HG03439 (cell line): ENCODE results near the gene SHQ1.
"Not testable (repeated sequence)": the region's sequence is repeated elsewhere in the genome, so short reads cannot be mapped to it uniquely, and the experiment has no call there.

Experiments used
- ATAC-seq: cut with Tn5 transposase; IDR thresholded peaks from one replicate; pipeline ENCODE4 v1.9.1; 2021; ENCODE audit warnings: mild to moderate bottlenecking, moderate library complexity; ENCODE audit not compliant: unreplicated experiment

The SHQ1 gene

GRCh38 chr3:72803573-72803972, 44.7 kb downstream of the SHQ1 start:
- no peak for ATAC-seq

- no peak for ATAC-seq
Measured at GRCh38 chr3:72802001-72802400, 46.2 kb downstream of the SHQ1 start.

- peak; percentile 51 for ATAC-seq
Measured at GRCh38 chr3:72800869-72801268, 47.4 kb downstream of the SHQ1 start.

GRCh38 chr3:72798552-72799195, 49.6 kb downstream of the SHQ1 start:
- no peak for ATAC-seq

- ATAC-seq: no peak
Measured at GRCh38 chr3:72797773-72798543, 50.3 kb downstream of the SHQ1 start.

- ATAC-seq: no peak
Measured at GRCh38 chr3:72794079-72794478, 54.2 kb downstream of the SHQ1 start.

GRCh38 chr3:72791161-72791560, 57.1 kb downstream of the SHQ1 start:
- no peak for ATAC-seq

GRCh38 chr3:72789786-72790185, 58.5 kb downstream of the SHQ1 start:
- no peak for ATAC-seq

- not testable (repeated sequence) for ATAC-seq
Measured at GRCh38 chr3:72788232-72788631, 60.0 kb downstream of the SHQ1 start.

- no peak for ATAC-seq
Measured at GRCh38 chr3:72786668-72787067, 61.6 kb downstream of the SHQ1 start.

- ATAC-seq: no peak
Measured at GRCh38 chr3:72784226-72784625, 64.0 kb downstream of the SHQ1 start.

GRCh38 chr3:72782521-72782920, 65.7 kb downstream of the SHQ1 start:
- no peak for ATAC-seq

GRCh38 chr3:72769758-72770540, 78.3 kb downstream of the SHQ1 start:
- ATAC-seq: no peak

GRCh38 chr3:72768936-72769335, 79.3 kb downstream of the SHQ1 start:
- ATAC-seq: no peak

- ATAC-seq: no peak
Measured at GRCh38 chr3:72768481-72768880, 79.8 kb downstream of the SHQ1 start.

GRCh38 chr3:72768006-72768441, 80.2 kb downstream of the SHQ1 start:
- no peak for ATAC-seq

- ATAC-seq: no peak
Measured at GRCh38 chr3:72766866-72767265, 81.4 kb downstream of the SHQ1 start.

GRCh38 chr3:72763751-72764440, 84.3 kb downstream of the SHQ1 start:
- ATAC-seq: no peak

GRCh38 chr3:72761410-72761809, 86.8 kb downstream of the SHQ1 start:
- no peak for ATAC-seq

GRCh38 chr3:72760225-72760624, 88.0 kb downstream of the SHQ1 start:
- ATAC-seq: no peak

- peak; percentile 100 for ATAC-seq
Measured at GRCh38 chr3:72756900-72757299, 91.3 kb downstream of the SHQ1 start.
